Gastroesophageal sphincter (tissue), 3 donors: ENCODE results near the gene ZFYVE1.

Experiments used
- CTCF ChIP-seq, 4 experiments: fragments of 200-600 bp in 2 of 4; fragments of 450-650 bp in 2 of 4; sonication (generic) in 1 of 4; IDR thresholded peaks; one replicate each; pipeline ENCODE4 v1.5.1; 2017 to 2019; ENCODE audit warnings: antibody characterized with exemption in 4 of 4, mild to moderate bottlenecking in 2 of 4, moderate library complexity in 2 of 4
- EP300 ChIP-seq: sonication (generic); formaldehyde crosslinking; IDR thresholded peaks from one replicate; pipeline ENCODE4 v1.6.1; 2017; ENCODE audit warnings: antibody characterized with exemption, mild to moderate bottlenecking
- POLR2A ChIP-seq, 2 donors: fragments of 450-650 bp; IDR thresholded peaks; one replicate each; pipeline ENCODE4 v1.6.1; 2017; ENCODE audit warnings: antibody characterized with exemption in 2 of 2, mild to moderate bottlenecking in 2 of 2, moderate library complexity in 1 of 2
- POLR2AphosphoS5 ChIP-seq: sonication (generic); formaldehyde crosslinking; IDR thresholded peaks from one replicate; pipeline ENCODE4 v1.6.1; 2017; ENCODE audit warnings: antibody characterized with exemption

- TF ChIP-seq POLR2A (IDR thresholded peaks at IDR 0.05): no peak
- no peak for TF ChIP-seq CTCF (IDR thresholded peaks at IDR 0.05)
- no peak for TF ChIP-seq EP300
- no peak for TF ChIP-seq POLR2AphosphoS5
These were observed 640 bp upstream of the ZFYVE1 start for GRCh38 chr14:73027546-73027945.
